Activated effector memory CD4-positive, alpha-beta T cell treated with Interleukin-2 at 50 U/mL for 16 hours (primary cell): ENCODE results near the gene NDUFS7.
"Not testable (repeated sequence)": the region's sequence is repeated elsewhere in the genome, so short reads cannot be mapped to it uniquely, and the experiment has no call there.

ENCODE experiments used
- DNase-seq: peaks from one replicate; pipeline ENCODE4 v3.0.0-alpha.2; 2020

NDUFS7 gene

DNA sequence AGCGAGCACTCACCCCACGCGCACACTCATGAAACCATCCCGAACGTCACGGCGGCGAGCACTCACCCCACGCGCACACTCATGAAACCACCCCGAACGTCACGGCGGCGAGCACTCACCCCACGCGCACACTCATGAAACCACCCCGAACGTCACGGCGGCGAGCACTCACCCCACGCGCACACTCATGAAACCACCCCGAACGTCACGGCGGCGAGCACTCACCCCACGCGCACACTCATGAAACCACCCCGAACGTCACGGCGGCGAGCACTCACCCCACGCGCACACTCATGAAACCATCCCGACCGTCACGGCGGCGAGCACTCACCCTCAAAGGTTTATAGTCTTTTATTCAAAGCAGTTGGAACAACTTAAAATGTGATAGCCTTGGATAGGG lies 36.4 kb downstream of the NDUFS7 start:
- not testable (repeated sequence) for DNase-seq

DNA sequence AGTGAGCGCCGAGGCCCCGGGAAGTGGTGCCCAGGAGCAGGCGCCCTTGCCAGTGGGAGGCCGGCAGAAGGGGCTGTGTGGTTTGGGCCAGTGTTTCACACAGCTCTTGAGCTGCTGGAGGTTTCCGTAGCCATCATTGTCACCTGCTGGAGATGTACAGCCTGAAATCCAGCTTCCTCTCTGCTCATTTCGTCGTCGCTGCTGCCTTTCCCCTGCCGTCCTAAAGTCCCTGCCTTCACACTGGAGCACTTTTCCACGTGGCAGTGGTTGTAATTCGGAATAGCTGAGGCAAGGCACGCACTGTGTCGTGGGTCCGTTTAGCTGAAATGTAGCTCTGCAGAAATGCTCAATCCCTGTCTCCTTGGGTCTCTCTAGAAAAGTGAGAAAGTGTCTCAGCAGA lies 36.9 kb downstream of the NDUFS7 start:
- no peak for DNase-seq

DNA sequence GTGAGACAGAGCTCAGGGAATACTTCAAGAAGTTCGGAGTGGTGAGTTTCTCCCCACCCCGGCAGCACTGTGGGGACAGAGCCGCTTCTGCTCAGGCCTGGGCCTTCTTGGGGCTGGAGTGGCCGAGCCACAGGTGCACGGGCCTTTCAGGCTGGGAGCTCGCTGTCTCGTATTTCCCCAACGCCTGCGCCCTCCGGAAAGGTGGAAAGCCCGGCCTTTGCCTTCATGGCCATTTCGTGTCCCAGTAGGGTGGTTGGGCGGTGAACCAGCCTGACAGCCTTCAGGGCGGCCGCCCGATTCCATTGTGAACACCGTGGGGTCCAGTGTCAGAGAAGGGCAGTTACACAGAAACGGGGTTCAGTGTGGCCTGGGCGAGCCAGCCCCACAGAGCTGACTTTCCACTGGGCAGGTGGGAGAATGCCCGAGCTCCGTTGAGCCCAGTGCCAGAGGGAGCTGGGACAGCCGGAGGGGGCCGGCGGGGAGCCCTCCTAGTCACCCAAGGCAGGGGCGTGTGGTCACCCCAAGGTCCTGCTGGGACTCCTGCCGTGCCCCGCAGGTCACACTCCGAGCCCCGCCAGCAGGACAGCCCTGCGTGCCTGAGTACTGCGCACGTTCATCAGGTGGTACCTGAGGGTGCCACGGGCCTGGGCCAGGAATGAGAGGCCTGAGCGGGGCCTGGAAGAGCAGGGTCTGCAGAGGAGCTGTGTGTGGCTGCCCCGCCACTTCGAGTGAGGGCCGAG lies 37.7 kb downstream of the NDUFS7 start:
- DNase-seq: no peak

DNA sequence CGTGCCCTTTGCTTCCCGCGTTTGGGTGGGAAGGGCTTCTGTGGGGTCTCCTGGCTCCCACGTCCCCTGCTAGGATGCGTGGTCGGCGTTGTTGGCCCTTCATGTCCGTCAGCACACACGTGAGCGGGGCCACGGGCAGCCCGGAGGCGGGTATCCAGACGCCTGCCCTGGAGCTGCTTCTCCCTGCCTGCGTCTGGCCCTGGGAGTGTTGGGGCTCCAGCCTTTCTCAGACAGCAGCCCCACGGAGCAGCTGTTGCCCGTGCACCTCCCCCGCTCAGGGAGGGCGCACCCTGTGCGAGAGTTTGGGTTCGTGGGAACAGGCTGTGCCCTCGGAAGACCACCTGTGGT lies 38.2 kb downstream of the NDUFS7 start:
- DNase-seq: no peak

DNA sequence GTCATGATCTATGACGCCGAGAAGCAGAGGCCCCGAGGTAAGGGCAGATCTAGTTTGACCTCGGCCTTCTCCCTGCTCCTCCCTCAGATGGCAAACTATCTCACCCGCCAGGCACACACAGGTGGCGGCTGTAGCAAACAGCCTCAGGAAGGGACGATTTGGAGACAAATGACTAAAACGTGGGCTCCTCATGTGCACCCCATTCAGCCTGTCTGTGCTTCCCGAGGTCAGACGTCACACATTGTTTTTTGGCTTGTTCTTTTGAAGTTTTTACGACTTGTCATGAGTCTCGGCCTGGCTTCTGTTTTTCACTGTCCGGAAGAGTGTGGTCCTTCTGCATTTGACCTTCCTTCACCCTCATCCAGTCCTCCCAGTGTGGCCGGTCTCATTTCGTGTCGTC lies 38.7 kb downstream of the NDUFS7 start:
- DNase-seq: no peak

DNA sequence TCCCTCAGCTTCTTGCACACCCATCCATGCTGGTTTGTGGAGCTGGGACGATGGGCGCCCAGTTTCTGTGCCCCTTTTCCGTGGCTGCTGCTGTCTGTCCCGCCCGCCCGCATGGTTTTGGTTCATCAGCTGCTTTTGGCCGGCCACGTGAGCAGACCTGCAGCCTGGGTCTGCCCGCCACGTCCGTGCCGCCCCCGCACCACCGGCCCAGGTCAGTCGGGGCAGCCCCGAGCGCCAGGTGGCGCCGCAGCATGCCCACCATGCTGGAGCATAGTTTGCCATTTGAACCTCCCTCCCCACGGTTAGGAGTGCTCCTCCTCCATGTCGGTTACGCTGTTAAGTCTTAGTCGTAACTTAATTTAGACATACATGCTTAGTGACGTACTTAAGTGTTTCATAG lies 39.2 kb downstream of the NDUFS7 start:
- no peak for DNase-seq

DNA sequence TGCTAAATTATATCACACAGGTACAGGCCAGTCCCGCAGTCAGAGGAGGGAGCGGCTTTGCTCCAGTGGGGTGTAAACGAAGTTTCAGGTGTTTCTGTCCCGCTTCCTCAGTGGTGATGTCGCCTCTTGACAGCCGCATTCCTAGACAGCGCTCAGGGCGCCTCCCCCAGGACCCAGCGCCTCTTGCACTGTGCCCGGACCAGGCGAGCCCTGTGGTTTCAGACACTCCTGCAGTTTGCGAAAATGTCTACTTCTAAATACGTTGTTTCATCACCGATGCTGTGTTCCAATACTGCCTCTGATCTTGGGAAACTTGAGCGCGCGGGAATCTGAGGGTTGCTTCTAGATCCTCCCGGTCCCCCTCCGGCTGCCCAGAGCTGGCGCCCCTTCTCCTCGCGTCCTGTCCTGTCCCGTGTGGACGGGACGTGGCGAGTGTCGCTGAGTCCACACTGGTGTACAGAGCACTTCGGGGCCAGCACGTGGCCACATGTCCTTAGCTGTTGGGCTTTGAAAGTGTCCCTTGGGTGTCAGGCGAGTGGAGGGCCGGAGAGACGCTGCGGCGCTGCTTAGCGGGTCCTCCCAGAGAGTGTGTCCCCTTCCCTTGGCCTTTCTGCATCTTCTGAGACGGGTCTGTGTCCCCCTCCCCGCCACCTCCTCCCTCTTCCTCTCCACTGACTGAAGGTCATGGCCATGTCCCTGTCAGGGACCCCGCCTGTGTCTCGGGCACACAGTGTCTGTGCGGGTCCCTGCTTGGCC lies 39.9 kb downstream of the NDUFS7 start:
- no peak for DNase-seq

DNA sequence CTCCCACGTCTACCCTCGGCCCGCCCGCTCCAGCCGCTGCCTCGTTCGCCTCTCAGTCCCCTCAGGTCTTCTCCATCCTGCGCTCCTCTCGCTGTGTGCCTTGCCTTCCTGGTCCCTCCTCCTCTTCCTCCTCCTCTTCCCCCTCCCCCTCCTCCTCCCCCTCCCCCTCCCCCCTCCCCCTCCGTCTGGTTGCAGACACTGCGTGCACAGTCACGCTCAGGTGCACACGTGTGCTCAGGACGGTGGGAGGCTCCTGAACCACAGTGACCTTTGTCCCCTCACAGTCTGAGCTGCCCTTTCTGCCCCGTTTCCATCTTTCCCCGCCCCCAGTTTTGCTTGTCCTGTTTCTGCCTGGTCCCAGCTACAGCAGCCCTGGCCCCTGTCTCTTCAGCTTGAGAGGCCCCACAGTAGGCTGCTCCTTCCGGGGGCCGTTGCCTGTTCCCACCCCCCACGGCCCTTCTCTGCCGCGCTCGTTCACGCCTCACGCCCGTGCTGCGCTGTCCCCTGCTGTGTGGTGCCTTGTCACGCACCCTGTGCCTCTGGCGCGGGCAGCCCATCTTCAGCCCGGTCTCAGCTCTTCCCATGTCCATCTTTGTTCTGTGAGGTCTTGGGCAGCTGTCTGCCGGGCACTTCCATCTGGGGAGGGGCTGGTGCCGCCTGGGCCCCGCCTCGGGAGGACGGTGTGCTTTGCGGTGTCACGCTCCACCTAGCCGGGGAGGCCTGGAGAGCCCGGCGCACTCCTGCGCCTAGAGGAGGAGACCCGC lies 40.7 kb downstream of the NDUFS7 start:
- no peak for DNase-seq

DNA sequence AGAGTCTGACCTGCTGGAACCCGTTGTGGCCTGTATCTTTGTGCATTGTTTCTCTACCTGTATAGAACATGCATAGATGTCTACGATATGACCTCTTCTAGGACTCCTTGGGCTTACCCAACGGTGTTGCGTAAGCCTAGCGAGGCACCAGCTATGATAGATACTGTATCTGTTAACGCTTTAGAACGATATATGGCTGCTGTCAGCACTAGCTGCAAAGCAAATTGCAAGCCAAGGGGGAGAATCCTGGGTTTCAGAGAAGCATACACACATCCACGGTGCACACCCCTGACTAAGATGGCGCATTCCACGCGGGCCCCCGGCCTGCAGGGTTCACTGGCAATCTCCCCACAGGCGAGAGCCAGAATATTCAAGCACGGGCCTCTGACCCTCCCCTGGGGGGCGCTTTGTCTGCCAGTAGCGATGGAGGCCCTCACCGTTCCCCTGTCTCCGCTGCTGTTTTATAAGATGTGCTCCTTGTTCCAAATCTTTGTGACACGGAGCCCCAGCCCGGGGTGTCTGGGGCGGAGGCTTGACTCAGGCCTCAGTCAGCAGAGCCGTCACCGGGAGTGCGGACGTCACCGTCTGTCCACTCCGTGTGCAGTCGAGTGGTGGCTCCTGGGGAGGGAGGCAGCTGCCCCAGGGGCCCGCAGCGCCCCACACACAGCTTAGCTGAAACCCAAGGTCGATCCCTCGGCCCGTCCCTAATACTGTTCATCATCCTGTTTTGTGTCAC lies 41.6 kb downstream of the NDUFS7 start:
- no peak for DNase-seq

DNA sequence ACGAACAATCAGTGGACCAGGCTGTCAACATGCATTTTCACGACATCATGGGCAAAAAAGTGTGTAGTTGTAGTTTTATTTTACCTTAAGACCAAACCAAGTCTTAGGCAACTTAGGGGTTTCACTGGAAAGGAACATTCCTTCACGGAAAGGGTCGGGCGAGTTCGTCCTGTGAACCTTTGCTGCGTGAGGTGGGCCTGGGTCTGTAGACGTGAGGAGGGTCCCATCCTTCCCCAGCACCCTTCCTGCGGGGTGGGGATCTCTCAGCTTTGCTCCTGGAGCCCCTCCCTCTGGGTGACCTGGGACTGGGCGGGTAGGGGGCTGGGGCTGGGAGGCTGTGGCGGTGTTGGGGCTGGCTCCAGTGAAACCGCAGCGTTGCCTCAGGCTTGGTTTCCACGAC lies 42.2 kb downstream of the NDUFS7 start:
- no peak for DNase-seq

DNA sequence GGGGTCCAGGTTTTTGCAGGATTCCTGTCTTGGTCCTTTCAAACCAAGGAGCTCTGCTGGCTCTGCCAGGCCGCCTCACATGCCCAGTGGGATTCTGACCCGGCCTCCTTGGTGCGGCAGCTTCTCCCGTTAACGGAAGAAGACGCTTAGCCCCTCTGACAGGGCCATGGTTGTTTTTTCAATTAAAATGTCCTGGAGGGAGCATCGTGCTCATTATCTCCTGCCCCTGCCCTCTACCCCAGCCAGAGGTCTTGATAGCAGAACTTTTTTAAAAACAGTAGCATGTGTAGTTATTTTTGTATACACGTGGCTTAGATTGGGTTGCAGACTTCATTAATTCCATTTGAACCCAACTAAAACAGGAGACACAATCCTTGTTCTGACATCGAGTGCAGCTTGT lies 43.0 kb downstream of the NDUFS7 start:
- no peak for DNase-seq

DNA sequence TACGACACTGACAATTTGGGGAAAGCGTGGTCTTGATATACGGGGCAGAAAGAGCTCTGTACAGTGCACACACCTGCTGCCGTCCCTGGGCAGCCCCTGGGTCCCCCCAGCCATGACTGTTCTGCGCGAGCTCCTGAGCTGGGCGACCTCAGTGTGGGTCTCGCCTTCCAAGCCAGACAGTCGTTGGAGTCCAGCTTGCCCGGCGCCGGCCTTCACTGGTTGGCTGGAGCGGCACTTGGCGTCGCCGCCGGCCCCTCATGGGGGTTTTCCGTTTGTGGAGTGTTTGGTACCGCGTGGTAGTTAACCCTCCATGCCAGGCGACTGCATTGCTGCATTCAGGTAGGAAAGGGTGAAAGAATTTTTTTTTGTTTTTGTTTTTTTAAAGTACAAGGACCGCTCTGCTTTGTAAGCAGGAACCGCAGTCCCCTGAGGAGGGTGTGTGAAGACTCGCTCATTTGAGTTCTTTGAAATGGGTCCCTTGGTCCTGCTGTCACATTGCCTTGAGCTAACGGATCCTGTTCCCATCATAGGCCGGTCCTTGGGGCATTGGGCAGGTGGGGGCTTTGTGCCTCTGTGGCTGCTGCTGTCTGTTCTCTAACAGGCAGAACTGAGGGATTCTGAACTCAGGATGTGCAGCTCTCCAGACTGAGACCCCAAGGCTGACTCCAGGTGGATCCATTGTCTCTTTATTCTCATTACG lies 43.7 kb downstream of the NDUFS7 start:
- DNase-seq: no peak

DNA sequence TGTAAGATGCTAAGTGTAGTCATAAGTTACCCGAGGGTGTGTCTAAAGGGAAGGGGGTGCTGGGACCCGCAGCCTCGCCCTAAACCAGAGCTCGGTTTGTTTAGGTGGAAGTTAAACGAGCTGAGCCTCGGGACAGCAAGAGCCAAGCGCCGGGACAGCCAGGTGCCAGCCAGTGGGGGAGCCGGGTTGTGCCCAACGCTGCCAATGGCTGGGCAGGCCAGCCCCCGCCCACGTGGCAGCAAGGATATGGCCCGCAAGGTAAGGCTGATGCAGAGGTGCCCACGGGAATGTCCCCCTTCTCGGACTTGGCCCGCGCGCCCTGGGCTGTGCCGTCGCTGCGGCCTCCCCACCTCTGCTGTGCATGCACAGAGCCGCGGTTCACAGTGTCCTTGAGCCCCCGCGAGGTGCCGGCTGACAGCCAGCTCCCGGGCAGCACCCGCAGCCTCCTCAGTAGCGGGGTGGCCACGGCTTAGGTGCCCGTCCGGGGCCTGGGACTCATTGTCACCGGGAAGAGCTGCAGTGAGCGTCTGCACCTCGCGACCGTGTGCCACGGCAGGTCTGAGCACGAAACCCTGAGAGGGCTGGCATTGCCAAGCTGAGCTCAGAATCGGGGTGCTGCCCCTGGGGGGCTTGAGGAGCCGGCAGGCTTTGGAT lies 45.2 kb downstream of the NDUFS7 start:
- DNase-seq: no peak

DNA sequence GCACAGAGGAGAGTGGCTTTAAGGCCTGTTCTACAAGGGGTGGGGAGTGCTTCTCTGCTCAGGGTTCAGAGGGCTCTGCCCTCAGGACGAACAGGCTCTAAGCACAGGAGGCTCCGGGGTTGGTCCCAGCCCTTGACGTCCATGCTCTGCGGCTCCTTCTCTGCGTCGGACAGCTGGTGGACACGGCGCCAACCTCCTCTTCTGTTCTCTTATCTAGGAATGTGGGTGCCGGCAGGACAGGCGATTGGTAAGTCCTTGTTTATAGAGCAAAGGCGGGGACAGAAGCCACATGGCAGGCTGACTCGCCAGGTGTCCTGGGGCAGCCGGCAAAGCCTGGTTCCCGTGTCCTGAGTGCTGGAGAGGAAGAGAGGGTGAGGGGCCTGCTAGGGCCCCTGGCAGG lies 46.0 kb downstream of the NDUFS7 start:
- DNase-seq: no peak

DNA sequence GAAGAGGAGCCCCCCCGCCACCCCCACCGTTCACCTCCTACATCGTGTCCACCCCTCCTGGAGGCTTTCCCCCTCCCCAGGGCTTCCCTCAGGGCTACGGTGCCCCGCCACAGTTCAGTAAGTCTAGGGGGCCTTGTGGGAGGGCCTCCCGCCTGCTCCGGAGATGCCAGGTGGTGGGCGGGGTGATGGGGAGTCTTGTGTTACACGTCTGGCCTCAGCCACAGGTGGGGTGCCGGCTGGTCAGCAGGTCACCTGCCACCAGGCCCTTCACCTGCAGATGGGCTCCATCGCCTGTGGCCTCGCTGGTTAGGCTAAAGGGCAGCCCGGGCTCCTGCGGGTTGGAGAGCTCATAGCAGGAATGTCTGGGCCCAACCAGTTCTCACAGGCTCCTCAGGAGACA lies 46.5 kb downstream of the NDUFS7 start:
- DNase-seq: no peak

DNA sequence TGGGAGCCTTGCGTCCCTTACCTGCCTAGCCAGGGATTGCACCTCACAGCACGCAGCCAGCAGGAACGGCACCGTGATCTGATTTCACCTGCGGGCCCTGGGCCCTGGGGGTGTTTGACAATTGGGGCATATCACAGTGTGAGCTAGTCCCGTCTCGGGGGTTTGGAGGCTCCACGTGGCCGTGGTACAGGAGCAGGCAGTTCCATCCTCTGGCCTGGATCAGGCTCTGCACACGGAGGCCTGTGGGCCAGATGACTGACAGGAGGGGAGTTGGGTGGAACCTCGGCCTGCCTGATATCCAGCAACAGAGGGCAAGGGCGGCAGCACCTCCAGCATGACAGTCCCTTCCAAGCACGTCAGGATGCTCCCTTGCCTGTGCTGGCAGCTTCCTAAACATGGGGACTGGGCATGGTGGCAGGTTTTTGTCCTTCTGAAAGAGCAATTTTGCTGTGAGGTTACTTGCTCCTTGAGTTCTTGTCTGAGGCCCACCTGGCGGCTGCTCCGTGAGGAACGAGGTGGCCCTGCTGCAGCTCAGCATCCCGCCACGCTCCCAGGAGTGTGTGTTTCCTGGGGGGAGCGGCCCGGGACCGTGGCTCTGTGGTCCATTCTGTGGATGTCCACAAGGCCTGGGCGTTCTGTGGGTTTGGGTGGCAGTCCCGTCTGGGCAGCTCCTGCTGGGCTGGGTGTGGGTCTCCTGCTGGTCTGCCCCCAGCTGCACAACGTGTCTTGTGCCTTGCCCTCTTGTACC lies 48.2 kb downstream of the NDUFS7 start:
- DNase-seq: no peak

DNA sequence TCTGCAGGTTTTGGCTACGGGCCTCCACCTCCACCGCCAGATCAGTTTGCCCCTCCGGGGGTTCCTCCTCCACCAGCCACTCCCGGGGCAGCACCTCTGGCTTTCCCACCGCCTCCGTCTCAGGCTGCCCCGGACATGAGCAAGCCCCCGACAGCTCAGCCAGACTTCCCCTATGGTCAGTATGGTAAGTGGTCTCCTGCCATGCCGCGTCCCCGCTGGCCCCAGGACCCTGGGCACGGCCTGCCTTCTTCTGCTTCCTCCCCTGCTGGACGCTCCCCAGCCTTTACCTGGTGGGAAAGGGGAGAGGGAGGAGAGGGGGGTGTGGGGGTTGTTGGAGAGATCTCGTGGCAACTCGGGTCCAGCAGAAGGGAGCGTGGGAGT lies 48.8 kb downstream of the NDUFS7 start:
- DNase-seq: no peak

DNA sequence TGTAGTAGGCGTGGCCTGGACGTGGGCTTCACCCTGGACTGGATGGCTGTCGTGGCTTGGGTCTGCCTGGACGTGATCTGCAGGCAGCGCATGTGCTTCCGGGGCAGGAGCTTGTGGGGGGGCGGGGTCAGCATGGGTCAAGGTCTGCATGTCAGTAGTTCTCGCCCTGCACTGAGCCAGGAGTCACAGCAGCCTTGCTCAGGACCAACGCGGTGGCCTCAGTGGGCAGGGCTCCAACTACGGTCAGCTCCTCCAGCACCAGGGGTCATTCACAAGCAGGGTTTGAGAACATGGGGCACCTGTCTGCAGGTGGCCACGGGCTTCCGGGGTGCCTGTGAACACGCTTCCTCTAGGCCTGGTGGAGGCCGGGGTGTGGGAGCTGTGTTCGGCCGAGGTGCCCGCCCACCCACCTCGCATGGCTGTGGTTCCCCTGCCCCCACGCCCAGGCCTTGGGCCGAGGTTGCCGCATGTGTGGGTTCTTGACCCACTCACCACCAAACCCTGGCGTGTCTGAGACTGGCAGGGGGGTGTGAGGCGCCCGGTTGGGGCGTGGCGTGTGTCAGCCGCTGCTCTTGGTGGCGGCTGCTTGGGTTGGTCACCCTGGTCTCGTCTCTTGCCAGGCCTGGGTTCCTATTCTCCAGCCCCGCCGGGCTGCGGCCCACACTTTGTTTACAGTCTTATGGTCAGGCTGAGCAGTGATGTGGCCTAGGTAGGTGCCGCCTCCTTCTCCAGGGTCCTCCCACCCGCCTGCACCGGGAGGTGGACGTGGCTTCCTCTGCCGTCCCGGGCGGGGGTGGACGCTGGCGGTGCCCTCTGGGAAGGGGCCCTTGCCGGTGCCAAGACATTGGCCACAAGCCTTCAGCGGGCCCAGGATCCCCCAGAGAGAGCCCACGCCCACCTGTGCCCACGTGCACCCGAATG lies 49.7 kb downstream of the NDUFS7 start:
- no peak for DNase-seq

DNA sequence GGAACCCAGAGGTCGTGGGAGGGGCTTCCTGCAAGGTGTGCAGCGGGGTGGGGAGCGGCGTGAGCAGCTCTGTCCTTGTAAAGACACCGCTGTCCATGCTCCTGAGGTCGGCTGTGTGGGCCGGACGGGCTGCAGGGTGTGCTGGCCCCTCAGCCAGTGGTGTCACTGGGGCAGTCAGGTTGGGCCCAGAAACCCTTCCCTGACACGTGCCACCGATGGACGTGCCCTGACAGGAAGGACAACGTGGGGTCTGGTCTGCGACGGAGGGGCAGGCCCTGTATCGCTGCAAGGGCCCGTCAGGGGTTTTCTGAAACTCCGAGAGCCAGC lies 50.3 kb downstream of the NDUFS7 start:
- DNase-seq: no peak

DNA sequence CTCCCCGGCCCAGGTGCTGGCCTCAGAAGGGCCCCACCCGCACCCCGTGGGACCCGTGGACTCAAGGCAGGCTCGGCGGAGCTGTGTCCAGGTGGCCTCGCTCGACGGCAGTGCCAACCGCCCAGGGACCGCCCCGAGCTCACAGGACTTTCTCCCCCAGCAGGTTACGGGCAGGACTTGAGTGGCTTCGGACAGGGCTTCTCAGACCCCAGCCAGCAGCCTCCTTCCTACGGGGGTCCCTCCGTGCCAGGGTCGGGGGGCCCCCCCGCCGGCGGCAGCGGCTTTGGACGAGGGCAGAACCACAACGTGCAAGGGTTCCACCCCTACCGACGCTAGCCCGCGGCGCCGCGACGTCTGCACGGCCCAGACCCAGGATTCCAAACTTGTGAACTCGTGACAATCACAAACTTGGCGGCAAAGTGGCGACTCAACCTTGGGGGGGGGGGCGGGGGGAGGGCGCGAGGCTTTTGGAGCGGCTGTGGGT lies 50.9 kb downstream of the NDUFS7 start:
- DNase-seq: no peak
